A549 (cell line): ENCODE data around the gene ATP13A3.

Experiments
- CBX8 ChIP-seq: fragments of 200-600 bp; sonication (generic); IDR thresholded peaks from 2 replicates; pipeline ENCODE4 v1.6.1; 2016
- CTCF ChIP-seq: fragments of >200 bp; sonication (Bioruptor Twin); formaldehyde crosslinking; IDR thresholded peaks from 3 replicates; pipeline ENCODE4 v1.5.1; 2016
- TF ChIP-seq, protein P1 (sequence below): IDR thresholded peaks from 2 replicates; pipeline ENCODE4 v1.6.1; 2012

DNA sequence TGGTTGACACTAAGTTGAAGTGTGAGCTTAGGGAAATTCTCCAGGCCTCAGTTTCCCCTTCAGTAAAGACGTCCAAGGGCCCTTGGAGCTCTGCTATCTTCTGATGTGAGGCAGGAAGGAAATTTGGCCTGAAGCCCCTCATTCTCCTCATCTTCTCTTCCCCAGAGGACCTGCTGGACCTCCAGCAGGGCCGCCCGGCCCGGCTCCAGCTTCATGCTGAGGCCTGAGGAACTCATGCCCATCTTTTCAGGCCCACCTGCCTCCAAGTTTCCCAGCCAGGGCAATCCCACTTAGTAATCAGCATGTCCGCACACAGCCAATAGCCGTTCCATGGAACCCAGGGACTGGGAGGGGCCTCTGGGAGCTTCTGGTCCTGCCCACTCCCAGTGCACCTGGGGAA, 121.3 kb downstream of the ATP13A3 start:
- TF ChIP-seq CTCF: no peak
- no peak for TF ChIP-seq CBX8
- TF ChIP-seq, protein P1, sequence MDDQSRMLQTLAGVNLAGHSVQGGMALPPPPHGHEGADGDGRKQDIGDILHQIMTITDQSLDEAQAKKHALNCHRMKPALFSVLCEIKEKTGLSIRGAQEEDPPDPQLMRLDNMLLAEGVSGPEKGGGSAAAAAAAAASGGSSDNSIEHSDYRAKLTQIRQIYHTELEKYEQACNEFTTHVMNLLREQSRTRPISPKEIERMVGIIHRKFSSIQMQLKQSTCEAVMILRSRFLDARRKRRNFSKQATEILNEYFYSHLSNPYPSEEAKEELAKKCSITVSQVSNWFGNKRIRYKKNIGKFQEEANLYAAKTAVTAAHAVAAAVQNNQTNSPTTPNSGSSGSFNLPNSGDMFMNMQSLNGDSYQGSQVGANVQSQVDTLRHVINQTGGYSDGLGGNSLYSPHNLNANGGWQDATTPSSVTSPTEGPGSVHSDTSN: no peak
